Astrocyte (in vitro differentiated cells and primary cell): ENCODE data around the gene PON1. TPM values are rescaled to one million over a fixed set of nuclear protein-coding genes. Genes with fewer than 3 reads are reported as not detected.

Source experiments
- DNase-seq: peaks from one replicate; pipeline ENCODE4 v3.0.0-alpha.2; 2010; ENCODE audit warnings: low read depth
- FAIRE-seq: peaks from 2 replicates; lab custom pipeline; 2011; peaks lifted over from hg19 to GRCh38; lab: Jason Lieb, UNC
- H2AFZ ChIP-seq: 2 replicates; pipeline ENCODE4 v1.6.0; 2012; ENCODE audit warnings: low read depth, low read length, inconsistent platforms
- H3K27ac ChIP-seq: 2 replicates; pipeline ENCODE4 v1.5.1; 2011; ENCODE audit warnings: low read depth, low read length, inconsistent platforms
- H3K27me3 ChIP-seq: 2 replicates; pipeline ENCODE4 v1.6.0; 2011; ENCODE audit warnings: low read length, inconsistent platforms; ENCODE audit not compliant: insufficient read depth
- H3K36me3 ChIP-seq: 2 replicates; pipeline ENCODE4 v1.5.1; 2011; ENCODE audit warnings: low read length, inconsistent platforms; ENCODE audit not compliant: insufficient read depth
- H3K4me1 ChIP-seq: 2 replicates; pipeline ENCODE4 v1.5.1; 2011; ENCODE audit warnings: low read length, inconsistent platforms; ENCODE audit not compliant: insufficient read depth
- H3K4me2 ChIP-seq: 2 replicates; pipeline ENCODE4 v1.6.0; 2012; ENCODE audit warnings: low read length, inconsistent platforms
- H3K4me3 ChIP-seq: 2 replicates; pipeline ENCODE4 v1.5.1; 2011; ENCODE audit warnings: low read depth, mild to moderate bottlenecking, low read length, inconsistent platforms; ENCODE audit not compliant: insufficient read depth
- H3K79me2 ChIP-seq: 2 replicates; pipeline ENCODE4 v1.6.0; 2012; ENCODE audit warnings: mild to moderate bottlenecking, low read length, inconsistent platforms; ENCODE audit not compliant: insufficient read depth
- H3K9ac ChIP-seq: 2 replicates; pipeline ENCODE4 v1.6.0; 2012; ENCODE audit warnings: mild to moderate bottlenecking, low read length, inconsistent platforms
- H3K9me3 ChIP-seq: 2 replicates; pipeline ENCODE4 v1.5.1; 2012; ENCODE audit warnings: low read depth, mild to moderate bottlenecking, low read length, inconsistent platforms; ENCODE audit not compliant: insufficient read depth
- H4K20me1 ChIP-seq: 2 replicates; pipeline ENCODE4 v1.6.0; 2012; ENCODE audit warnings: low read length, inconsistent platforms; ENCODE audit not compliant: insufficient read depth
- H3K27ac Mint-ChIP-seq: one replicate; pipeline ENCODE4 v1.8.0; 2021; ENCODE audit warnings: mild to moderate bottlenecking, mixed read lengths; ENCODE audit not compliant: unreplicated experiment
- H3K27me3 Mint-ChIP-seq: one replicate; pipeline ENCODE4 v1.8.0; 2021; ENCODE audit warnings: low read depth, mixed read lengths; ENCODE audit not compliant: unreplicated experiment
- H3K36me3 Mint-ChIP-seq: one replicate; pipeline ENCODE4 v1.8.0; 2021; ENCODE audit warnings: low read depth, mixed read lengths; ENCODE audit not compliant: unreplicated experiment
- H3K4me1 Mint-ChIP-seq: one replicate; pipeline ENCODE4 v1.8.0; 2021; ENCODE audit warnings: low read depth, mixed read lengths; ENCODE audit not compliant: unreplicated experiment
- H3K4me3 Mint-ChIP-seq: one replicate; pipeline ENCODE4 v1.8.0; 2021; ENCODE audit warnings: mild to moderate bottlenecking, moderate library complexity, mixed read lengths; ENCODE audit not compliant: unreplicated experiment
- H3K9me3 Mint-ChIP-seq: one replicate; pipeline ENCODE4 v1.8.0; 2021; ENCODE audit warnings: mild to moderate bottlenecking, mixed read lengths; ENCODE audit not compliant: unreplicated experiment
- EZH2 ChIP-seq: IDR thresholded peaks from 2 replicates; pipeline ENCODE4 v1.6.1; 2012; ENCODE audit warnings: mild to moderate bottlenecking, low read length, inconsistent platforms; ENCODE audit not compliant: insufficient read depth
- total RNA-seq: library from RNA; stranded (reverse); gene quantifications from 2 replicates; pipeline ENCODE4 v1.2.1, GENCODE V29; 2021
- TF ChIP-seq, protein P1 (sequence below): IDR thresholded peaks from 2 replicates; pipeline ENCODE4 v1.5.1; 2011; ENCODE audit warnings: low read depth, mild to moderate bottlenecking, inconsistent platforms, low read length, moderate library complexity; ENCODE audit not compliant: insufficient read depth

Gene PON1
- total RNA-seq, 1 donor from 2014 or later, result 1.00 TPM

DNA sequence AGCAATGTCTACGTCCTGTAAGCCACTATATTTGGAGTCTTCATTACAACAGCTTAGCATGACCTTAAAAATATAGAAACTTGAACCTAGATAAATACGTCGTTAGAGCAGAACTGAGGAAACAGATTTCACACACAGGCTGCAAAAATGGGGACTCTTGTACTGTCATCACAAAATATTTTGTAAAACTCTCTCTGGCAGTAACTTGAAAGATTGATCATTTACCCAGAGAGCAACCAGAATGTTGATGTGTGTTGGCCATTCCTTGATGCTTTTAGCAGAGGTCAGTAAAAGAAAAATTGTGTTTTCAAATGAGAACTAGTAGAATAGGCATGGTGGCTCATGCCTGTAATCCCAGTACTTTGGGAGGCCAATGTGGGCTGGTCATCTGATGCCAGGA, 14.5 kb upstream of the PON1 start:
- peaks cover 19% of the 10 kb centered on the region for H3K4me1 Mint-ChIP-seq
- no peak overlapping the region for H3K4me3 Mint-ChIP-seq
- Histone ChIP-seq H3K4me3 (no peak overlapping the region), H4K20me1 (no peaks in the 10 kb centered on the region), H3K4me1 (peaks cover 7% of the 10 kb centered on the region), H3K27me3 (no peaks in the 10 kb centered on the region), H3K9ac (no peak overlapping the region), H2AFZ (no peak overlapping the region), H3K4me2 (no peak overlapping the region), H3K27ac (no peak overlapping the region), H3K79me2 (no peaks in the 10 kb centered on the region), H3K36me3 (no peaks in the 10 kb centered on the region), H3K9me3 (no peaks in the 10 kb centered on the region)
- H3K9me3 Mint-ChIP-seq, result peaks cover 1% of the 10 kb centered on the region
- no peaks in the 10 kb centered on the region for H3K36me3 Mint-ChIP-seq
- peaks cover 5% of the 10 kb centered on the region for H3K27me3 Mint-ChIP-seq
- TF ChIP-seq, protein P1, sequence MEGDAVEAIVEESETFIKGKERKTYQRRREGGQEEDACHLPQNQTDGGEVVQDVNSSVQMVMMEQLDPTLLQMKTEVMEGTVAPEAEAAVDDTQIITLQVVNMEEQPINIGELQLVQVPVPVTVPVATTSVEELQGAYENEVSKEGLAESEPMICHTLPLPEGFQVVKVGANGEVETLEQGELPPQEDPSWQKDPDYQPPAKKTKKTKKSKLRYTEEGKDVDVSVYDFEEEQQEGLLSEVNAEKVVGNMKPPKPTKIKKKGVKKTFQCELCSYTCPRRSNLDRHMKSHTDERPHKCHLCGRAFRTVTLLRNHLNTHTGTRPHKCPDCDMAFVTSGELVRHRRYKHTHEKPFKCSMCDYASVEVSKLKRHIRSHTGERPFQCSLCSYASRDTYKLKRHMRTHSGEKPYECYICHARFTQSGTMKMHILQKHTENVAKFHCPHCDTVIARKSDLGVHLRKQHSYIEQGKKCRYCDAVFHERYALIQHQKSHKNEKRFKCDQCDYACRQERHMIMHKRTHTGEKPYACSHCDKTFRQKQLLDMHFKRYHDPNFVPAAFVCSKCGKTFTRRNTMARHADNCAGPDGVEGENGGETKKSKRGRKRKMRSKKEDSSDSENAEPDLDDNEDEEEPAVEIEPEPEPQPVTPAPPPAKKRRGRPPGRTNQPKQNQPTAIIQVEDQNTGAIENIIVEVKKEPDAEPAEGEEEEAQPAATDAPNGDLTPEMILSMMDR, result no peak
- no peak for TF ChIP-seq EZH2
- no peak overlapping the region for H3K27ac Mint-ChIP-seq
- DNase-seq, result no peak
- no peak for FAIRE-seq

DNA sequence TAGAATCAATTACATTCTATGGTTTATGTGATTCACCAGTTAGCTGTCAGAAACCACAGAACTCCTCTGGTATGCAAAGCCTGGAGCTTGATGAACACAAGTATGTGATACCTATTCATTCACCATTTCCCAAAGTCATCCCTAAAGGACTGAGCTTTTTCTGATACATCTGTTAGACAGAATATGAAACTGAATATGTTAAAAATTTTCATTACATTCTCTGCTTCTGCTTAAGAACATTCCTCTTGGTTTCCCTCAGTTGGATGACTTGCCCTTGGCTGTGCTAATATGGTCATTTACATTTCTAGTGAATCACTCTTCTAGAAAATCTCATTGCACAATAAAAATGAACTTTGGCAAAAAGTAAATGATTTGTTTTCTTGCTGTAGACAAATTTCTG, 10.8 kb upstream of the PON1 start:
- Histone ChIP-seq H4K20me1 (no peaks in the 10 kb centered on the region), H3K27ac (no peak overlapping the region), H3K27me3 (no peaks in the 10 kb centered on the region), H2AFZ (no peak overlapping the region), H3K4me3 (no peak overlapping the region), H3K79me2 (no peaks in the 10 kb centered on the region), H3K9me3 (no peaks in the 10 kb centered on the region), H3K9ac (no peak overlapping the region), H3K4me1 (peaks cover 7% of the 10 kb centered on the region), H3K4me2 (peak overlapping the region; percentile 19), H3K36me3 (no peaks in the 10 kb centered on the region)
- peak overlapping the region; percentile 75 for H3K27ac Mint-ChIP-seq
- peaks cover 29% of the 10 kb centered on the region for H3K4me1 Mint-ChIP-seq
- H3K9me3 Mint-ChIP-seq, result peaks cover 1% of the 10 kb centered on the region
- FAIRE-seq (peak; percentile 87), DNase-seq (peak; percentile 92)
- no peaks in the 10 kb centered on the region for H3K27me3 Mint-ChIP-seq
- H3K4me3 Mint-ChIP-seq, result no peak overlapping the region
- H3K36me3 Mint-ChIP-seq, result no peaks in the 10 kb centered on the region
- TF ChIP-seq, protein P1, result no peak
- no peak for TF ChIP-seq EZH2

DNA sequence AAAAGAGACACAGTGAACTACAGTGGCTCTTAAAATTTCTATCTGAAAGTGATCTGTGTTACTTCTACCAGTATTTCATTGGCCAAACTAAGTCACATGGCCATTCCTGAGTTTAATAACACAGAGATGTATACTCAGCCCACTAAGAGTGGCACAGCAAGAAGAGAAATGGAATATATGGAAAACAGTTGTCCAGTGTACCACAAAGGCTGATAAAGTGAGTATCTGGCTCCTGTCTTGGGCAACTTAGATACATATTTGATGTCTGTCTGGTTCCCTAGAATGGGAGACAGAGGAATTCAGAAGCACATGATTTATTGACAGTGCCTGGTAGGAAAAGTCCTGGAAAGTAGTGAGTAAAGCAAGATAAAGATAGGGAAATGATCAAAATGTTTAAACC, 10.1 kb upstream of the PON1 start:
- H3K9me3 Mint-ChIP-seq, result peaks cover 1% of the 10 kb centered on the region
- no peak for FAIRE-seq
- no peak overlapping the region for H3K9ac ChIP-seq
- peak overlapping the region; percentile 49 for H3K27ac Mint-ChIP-seq
- no peak overlapping the region for H3K4me3 ChIP-seq
- H3K4me1 ChIP-seq, result peaks cover 7% of the 10 kb centered on the region
- H3K27me3 Mint-ChIP-seq, result no peaks in the 10 kb centered on the region
- no peaks in the 10 kb centered on the region for H3K36me3 Mint-ChIP-seq
- no peaks in the 10 kb centered on the region for H3K9me3 ChIP-seq
- H3K4me3 Mint-ChIP-seq, result no peak overlapping the region
- H4K20me1 ChIP-seq, result no peaks in the 10 kb centered on the region
- H2AFZ ChIP-seq, result no peak overlapping the region
- TF ChIP-seq, protein P1, result no peak
- TF ChIP-seq EZH2, result no peak
- H3K79me2 ChIP-seq, result no peaks in the 10 kb centered on the region
- no peaks in the 10 kb centered on the region for H3K36me3 ChIP-seq
- no peak overlapping the region for H3K4me2 ChIP-seq
- no peaks in the 10 kb centered on the region for H3K27me3 ChIP-seq
- peaks cover 30% of the 10 kb centered on the region for H3K4me1 Mint-ChIP-seq
- H3K27ac ChIP-seq, result no peak overlapping the region
- DNase-seq, result peak; percentile 23
